Right lobe of liver (tissue), 4 donors: ENCODE measurements around the gene AKT3.

Experiments
- POLR2A ChIP-seq: fragments of 450-650 bp; IDR thresholded peaks from one replicate; pipeline ENCODE4 v1.6.1; 2017; ENCODE audit warnings: antibody characterized with exemption, mild to moderate bottlenecking
- TF ChIP-seq, protein P1 (sequence below), 4 donors: fragments of 200-600 bp in 3 of 4; fragments of 450-650 bp in 1 of 4; IDR thresholded peaks; one replicate each; pipeline versions ENCODE4 v1.5.1 to v1.8.0; 2016 to 2022; ENCODE audit warnings: antibody characterized with exemption in 4 of 4, mild to moderate bottlenecking in 2 of 4
- donor health status: DM: no; HTN: no; CAD: no.
- donor health status: DM: no; HTN: no; CAD: no.
- donor health status: DM: no; HTN: yes; CAD: no.

DNA sequence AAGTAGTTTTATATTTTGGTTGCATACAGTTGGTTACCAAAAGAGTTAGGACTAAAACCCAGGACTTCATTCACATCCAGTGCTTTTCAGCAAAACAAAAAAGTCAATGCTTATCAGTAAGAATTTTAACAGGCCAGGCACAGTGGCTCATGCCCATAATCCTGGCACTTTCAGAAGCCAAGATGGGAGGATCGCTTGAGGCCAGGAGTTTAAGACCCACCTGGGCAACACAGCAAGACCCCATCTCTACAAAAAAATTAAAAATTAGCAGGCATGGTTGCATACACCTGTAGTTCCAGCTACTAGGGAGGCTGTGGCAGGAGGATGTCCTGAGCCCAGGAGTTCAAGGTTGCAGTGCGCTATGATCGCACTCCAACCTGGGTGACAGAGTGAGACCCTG lies 47.3 kb downstream of the AKT3 start:
- TF ChIP-seq, protein P1, sequence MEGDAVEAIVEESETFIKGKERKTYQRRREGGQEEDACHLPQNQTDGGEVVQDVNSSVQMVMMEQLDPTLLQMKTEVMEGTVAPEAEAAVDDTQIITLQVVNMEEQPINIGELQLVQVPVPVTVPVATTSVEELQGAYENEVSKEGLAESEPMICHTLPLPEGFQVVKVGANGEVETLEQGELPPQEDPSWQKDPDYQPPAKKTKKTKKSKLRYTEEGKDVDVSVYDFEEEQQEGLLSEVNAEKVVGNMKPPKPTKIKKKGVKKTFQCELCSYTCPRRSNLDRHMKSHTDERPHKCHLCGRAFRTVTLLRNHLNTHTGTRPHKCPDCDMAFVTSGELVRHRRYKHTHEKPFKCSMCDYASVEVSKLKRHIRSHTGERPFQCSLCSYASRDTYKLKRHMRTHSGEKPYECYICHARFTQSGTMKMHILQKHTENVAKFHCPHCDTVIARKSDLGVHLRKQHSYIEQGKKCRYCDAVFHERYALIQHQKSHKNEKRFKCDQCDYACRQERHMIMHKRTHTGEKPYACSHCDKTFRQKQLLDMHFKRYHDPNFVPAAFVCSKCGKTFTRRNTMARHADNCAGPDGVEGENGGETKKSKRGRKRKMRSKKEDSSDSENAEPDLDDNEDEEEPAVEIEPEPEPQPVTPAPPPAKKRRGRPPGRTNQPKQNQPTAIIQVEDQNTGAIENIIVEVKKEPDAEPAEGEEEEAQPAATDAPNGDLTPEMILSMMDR (IDR thresholded peaks at IDR 0.05), result no peak
- TF ChIP-seq POLR2A, result no peak
